Tongue (tissue), 2 donors: ENCODE data around the gene CENPP. TPM values are rescaled to one million over a fixed set of nuclear protein-coding genes. Genes with fewer than 3 reads are reported as not detected.
"Not testable (repeated sequence)": the region's sequence is repeated elsewhere in the genome, so short reads cannot be mapped to it uniquely, and the experiment has no call there.

Source experiments
- DNase-seq: peaks from one replicate; pipeline ENCODE4 v3.0.0-alpha.2; 2015
- total RNA-seq: library from RNA; depleted of rRNA; stranded (reverse); fragments of >200 nt; gene quantifications from one replicate; pipeline ENCODE4 v1.2.3, GENCODE V29; 2014

Gene CENPP
- total RNA-seq, 1 donor from 2014 or later, result 7.7 TPM

DNA sequence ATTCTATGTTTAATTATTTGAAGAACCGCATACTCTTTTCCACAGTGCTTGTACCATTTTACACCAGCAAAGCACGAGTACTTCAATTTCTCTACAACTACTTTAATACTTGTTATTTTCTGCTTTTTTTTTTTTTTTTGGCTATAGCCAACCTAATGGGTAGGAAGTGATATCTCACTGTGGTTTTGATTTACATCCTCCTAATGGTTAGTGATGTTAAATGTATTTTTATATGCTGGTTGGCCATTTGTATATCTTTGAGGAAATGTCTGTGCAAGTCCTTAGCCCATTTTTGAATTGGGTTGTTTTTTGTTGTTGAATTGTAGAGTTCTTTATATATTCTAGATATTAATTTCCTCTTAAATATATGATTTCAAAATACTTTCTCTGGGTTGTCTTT lies 56.0 kb downstream of the CENPP start:
- DNase-seq, result no peak

- DNase-seq, result no peak
These were observed 58.6 kb downstream of the CENPP start for GRCh38 chr9:92384375-92384774.

- DNase-seq, result no peak
These were observed 59.2 kb downstream of the CENPP start for GRCh38 chr9:92385001-92385400.

GRCh38 chr9:92385477-92385876 lies 59.7 kb downstream of the CENPP start:
- DNase-seq, result no peak

- no peak for DNase-seq
These were observed 60.2 kb downstream of the CENPP start for GRCh38 chr9:92385953-92386352.

- DNase-seq, result no peak
These were observed 66.9 kb downstream of the CENPP start for GRCh38 chr9:92392690-92393089.

DNA sequence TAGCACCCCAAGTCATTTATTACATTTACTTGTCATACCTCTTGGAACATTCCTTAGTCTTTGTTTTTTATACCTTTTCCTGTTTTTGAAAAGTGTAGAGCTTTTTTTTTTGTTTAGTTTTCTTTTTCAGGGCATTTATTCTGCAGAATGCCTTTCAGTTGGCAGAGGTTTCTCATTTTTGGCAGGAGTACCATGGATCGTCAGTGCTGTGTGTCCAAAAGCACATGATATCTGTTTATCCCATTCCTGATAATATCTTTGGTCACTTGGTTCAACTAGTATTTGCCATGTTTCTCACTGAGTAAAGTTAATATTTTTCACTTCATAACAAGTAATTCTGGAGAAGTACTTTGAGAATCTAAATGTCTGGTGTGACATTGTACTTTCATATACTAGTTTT lies 67.9 kb downstream of the CENPP start:
- DNase-seq, result no peak

DNA sequence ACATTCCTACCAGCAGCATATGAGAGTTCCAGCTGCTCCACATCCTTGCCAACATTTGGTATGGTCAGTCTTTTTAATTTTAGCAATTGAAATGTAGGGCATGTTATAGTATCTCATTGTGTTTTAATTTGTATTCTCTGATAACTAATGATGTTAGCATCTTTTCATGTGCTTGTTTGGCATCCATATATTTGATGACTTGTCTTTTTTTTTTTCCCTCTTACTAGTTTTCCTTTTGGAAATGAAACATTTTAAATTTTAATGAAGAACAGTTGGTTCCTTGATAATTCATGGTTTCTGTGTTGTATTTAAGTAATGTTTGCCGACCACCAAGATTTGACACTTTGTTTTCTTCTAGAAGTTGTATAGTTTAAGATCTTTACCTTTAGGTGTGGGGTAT lies 69.9 kb downstream of the CENPP start:
- no peak for DNase-seq

DNA sequence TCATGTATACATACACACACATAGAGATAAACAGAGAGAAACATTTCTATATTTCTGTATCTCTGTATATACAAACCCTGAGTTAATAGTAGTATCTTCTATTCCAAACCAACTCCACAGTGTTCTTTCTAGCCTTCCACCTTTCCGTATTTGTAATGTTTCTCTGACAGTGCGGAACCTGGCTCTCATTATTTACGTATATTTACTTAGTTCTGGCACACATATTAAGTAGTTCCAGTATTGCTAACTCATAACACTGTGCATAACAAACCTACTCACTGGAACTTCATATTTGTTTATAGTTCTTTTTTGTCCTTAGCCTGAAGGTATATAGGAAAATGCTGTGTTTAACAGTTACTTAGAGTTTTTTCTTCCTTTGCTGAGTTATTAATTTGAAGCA lies 72.1 kb downstream of the CENPP start:
- no peak for DNase-seq

DNA sequence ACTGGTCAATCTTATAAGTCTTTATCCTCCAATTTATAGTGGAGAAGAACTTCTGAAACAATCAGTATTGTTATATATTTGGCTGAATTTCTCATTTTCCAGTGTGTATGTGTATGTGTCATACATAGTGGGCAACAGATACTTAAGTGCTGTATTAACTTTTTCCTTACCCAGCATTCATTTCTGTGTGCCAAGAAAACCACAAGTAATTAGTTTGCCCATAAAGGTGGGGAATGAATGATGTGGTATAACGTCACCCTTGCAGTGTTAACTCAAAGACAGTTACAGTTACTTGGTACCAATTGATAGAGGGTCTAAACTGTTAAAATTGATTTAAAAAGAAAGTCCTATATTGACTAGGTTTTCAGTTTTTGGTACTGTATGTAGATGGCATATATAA lies 76.6 kb downstream of the CENPP start:
- peak; percentile 22 for DNase-seq

GRCh38 chr9:92402826-92403745 lies 77.3 kb downstream of the CENPP start:
- DNase-seq, result peak; percentile 50

- DNase-seq, result peak; percentile 83
These were observed 78.5 kb downstream of the CENPP start, which contains the start of gene OGN for GRCh38 chr9:92404042-92404836. Gene OGN (minus strand): TSS chr9:92404578. CDS start chr9:92403407, 1,171 bp downstream.

DNA sequence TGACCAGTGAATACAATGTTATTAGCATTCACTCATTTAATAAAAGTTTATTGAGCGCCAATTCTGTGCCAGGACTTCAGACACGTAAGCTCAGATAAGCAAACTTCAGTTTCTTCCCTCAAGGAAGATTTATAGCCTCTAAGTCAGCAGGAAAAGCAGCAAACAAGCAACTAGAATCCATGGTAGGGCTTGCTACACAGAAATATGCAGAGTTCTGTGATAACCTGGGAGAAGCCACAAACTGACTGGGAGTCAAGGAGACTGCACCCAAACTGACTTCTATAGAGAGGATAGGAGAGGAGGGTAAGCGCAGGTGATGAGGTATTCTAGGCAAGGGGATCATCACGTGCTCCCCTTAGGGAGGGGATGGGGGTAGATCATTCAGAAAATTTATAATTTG lies 80.1 kb downstream of the CENPP start:
- DNase-seq, result no peak

DNA sequence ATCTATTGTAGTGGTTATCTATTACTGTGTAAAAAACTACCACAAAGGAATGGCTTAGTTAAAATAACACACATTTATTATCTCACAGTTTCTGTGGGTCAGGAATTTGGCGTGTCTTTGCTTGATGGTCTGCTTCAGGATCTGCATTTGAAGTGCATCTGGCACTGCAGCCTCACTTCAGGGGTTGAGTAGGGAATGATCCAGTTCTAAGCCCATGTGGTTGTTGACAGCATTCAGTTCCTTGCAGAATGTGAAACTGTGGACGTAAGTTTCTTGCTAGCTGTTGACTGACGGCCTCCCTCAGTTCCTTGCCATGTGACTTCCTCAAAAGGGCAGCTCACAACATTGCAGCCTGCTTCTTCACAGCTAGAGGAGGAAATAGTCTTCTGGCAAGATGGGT lies 80.7 kb downstream of the CENPP start:
- peak; percentile 29 for DNase-seq

GRCh38 chr9:92407818-92408217 lies 82.1 kb downstream of the CENPP start:
- DNase-seq, result no peak

DNA sequence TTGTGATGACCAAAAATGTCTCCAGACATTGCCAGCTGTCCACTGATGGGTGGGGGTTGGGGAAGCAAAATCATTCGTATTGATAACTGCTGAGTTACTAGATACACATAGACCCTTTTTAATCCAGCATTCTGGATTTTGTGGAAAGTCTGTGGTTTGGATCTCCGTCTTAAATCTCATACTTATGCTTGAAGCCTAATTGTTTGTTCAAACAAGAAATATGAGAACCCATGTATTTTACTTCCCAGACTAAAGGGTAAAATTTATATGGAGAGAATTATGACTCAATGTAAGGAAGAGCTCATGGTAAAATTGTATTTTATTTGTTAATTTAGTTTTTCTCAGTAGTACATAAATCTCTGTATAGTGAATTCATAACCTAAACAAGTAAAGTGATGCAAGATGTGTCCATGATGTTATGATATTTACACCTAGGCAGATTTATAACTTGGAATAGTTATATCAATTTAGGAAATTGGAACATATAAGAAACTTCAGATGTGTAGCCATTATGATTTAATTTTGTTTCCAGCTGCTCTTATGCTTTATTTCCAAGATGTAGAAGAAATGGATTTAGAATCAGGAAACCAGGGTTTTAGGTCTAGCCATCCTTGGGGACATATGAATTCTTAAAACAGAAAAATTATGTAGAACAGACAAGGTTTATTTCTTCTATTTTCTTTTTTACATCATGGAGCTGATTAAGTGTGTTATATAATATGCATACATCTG lies 83.2 kb downstream of the CENPP start:
- no peak for DNase-seq

DNA sequence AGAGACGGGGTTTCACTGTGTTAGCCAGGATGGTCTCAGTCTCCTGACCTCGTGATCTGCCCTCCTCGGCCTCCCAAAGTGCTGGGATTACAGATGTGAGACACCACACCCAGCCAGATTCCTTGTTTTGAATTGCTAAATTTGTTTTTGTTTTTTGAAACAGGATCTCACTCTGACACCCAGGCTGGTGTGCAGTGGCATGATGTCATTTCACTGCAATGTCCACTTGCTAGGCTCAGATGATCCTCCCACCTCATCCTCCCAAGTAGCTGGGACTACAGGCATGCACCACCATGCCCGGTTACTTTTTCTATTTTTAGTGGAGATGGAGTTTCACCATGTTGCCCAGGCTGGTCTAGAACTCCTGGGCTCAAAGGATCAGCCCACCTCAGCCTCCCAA lies 85.4 kb downstream of the CENPP start:
- DNase-seq, result not testable (repeated sequence)

GRCh38 chr9:92414566-92414965 lies 88.8 kb downstream of the CENPP start:
- DNase-seq, result no peak

GRCh38 chr9:92422611-92423338 lies 97.0 kb downstream of the CENPP start:
- DNase-seq, result no peak

DNA sequence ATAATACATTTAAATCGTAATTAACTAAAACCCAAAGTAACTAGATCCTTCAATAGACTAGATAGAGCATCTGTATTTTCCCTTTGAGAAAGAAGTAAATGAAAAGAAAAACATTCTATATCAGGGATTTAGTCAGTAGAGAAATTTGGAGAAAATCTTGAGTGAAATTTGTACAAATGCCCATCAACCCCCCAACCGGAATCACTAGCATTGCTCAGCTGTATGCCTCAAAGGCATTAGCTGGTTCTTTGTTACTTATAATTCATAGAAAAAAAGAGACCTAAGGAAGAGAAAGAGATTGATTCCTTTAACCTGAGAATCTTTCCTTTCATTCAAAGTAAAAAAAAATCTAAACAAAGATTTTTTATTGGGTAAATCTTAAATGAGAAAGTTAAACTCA lies 97.9 kb downstream of the CENPP start:
- DNase-seq, result no peak

DNA sequence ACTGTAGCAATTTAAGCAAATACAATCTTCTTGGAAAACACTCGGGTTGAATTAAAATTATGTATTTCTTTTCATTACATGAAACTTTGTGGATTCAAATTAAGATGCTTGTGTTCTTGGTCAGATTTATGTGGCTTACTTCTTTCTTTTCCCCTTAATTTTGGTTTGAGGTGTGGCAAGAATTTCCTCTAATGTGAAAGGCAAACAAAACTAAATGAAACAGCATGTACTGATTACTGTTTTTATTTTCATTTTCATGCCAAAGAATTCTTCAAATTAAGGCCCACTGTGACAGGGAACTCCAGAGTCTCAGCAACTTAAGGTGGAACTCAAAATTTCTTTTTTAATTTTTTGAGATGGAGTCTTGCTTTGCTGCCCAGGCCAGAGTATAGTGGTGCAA lies 98.6 kb downstream of the CENPP start, which contains the start of gene OMD:
Gene OMD, minus strand, starts transcription at position 132 of the 400 bp plus-strand sequence. CDS start 6,913 bp downstream, outside the sequence.
- no peak for DNase-seq

DNA sequence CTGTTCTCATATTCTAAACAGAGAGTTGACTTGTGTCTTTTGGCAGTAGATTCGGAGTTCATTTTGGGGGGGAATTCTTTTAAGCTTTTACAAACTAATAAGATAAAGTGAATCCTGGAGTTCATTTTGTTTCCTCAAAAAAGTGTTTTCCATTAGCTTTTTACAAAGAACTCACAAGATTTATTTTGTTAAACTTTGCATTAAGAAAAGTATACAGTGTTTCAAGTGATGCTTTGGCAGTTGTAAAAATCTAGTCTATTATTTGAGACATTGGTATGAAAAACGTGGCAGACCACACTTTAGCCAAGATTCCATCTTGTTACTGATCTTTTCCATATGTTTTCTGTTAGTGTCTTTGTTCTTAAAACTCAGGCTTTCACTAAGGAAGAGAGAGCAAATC lies 99.7 kb downstream of the CENPP start:
- peak; percentile 83 for DNase-seq
